HCT116 (cell line): ENCODE results near the gene CPEB1. TPM values are rescaled to one million over a fixed set of nuclear protein-coding genes. Genes with fewer than 3 reads are reported as not detected.

Experiments
- ATAC-seq: fragments of 200-7000 bp; cut with Tn5 transposase; 2 replicates; pipeline ENCODE4 v1.9.1; 2020; ENCODE audit warnings: mild to moderate bottlenecking, moderate library complexity
- BruUV-seq: library from RNA; stranded (reverse); fragments of 400-500 nt; replicated peaks from 2 replicates; lab custom pipeline; 2021; lab: Mats Ljungman, UMichigan
- CTCF ChIA-PET: fragments of 300-600 bp; sonication (Branson Sonifier 250); formaldehyde crosslinking; loops from one replicate; lab custom pipeline; 2021; ENCODE audit warnings: antibody characterized with exemption; lab: Charles Lee
- POLR2A ChIA-PET: fragments of 300-600, 350-600 bp; sonication (Branson Sonifier 250); formaldehyde crosslinking; loops from one replicate; lab custom pipeline; 2021; ENCODE audit warnings: antibody characterized with exemption; lab: Charles Lee
- RAD21 ChIA-PET, 2 experiments: fragments of 300-600 bp; sonication (Branson Sonifier 250); formaldehyde crosslinking; loops; one replicate each; lab custom pipeline; 2023; ENCODE audit warnings: low total read pairs in 2 of 2; ENCODE audit not compliant: uncharacterized antibody in 2 of 2, unreplicated experiment in 2 of 2, low non-redundant PET in 1 of 2; lab: Charles Lee
- DNase-seq: peaks from one replicate; pipeline ENCODE4 v3.0.0-alpha.2; 2010; ENCODE audit warnings: low read depth, low spot score
- H2AFZ ChIP-seq: fragments of 200-600 bp; shearing (Covaris generic), sonication (generic); 2 replicates; pipeline ENCODE4 v1.6.1; 2017; ENCODE audit warnings: low read depth, mixed run types, mixed read lengths, antibody characterized with exemption, low read length; ENCODE audit not compliant: poor library complexity, severe bottlenecking
- H3K27ac ChIP-seq: 2 replicates; pipeline ENCODE4 v1.5.1; 2012; ENCODE audit warnings: low read depth, low read length
- H3K27me3 ChIP-seq: fragments of 200-600 bp; sonication (generic); 2 replicates; pipeline ENCODE4 v1.6.1; 2016; ENCODE audit warnings: mixed run types, low read length, mixed read lengths; ENCODE audit not compliant: insufficient read depth
- H3K36me3 ChIP-seq, 2 experiments: fragments of 200-500 bp in 1 of 2; fragments of 200-600 bp in 1 of 2; sonication (Bioruptor generic) in 1 of 2; sonication (generic) in 1 of 2; 2 replicates each; pipeline versions ENCODE4 v1.5.1 to v1.6.1; 2014 to 2016; ENCODE audit warnings: low read length in 2 of 2, inconsistent platforms in 1 of 2, mixed read lengths in 1 of 2, mixed run types in 1 of 2; ENCODE audit not compliant: insufficient read depth in 2 of 2, control insufficient read depth in 1 of 2
- H3K4me1 ChIP-seq, 2 experiments: fragments of 200-600 bp in 1 of 2; sonication (generic) in 1 of 2; 2 replicates each; pipeline versions ENCODE4 v1.5.1 to v1.6.1; 2012 to 2017; ENCODE audit warnings: low read length in 2 of 2, inconsistent platforms in 1 of 2, mild to moderate bottlenecking in 1 of 2, mixed read lengths in 1 of 2, mixed run types in 1 of 2, moderate library complexity in 1 of 2; ENCODE audit not compliant: insufficient read depth in 2 of 2, control insufficient read depth in 1 of 2
- H3K4me2 ChIP-seq: fragments of 200-600 bp; sonication (generic); 2 replicates; pipeline ENCODE4 v1.6.1; 2017; ENCODE audit warnings: mixed run types, low read length, mixed read lengths
- H3K4me3 ChIP-seq, 2 experiments: fragments of 200-600 bp in 1 of 2; sonication (generic) in 1 of 2; replicated peaks in 1 of 2; 2 replicates each; pipeline ENCODE4 v1.5.1; 2011 to 2016; ENCODE audit warnings: low read length in 2 of 2, control low read depth in 1 of 2, low read depth in 1 of 2, mild to moderate bottlenecking in 1 of 2, mixed read lengths in 1 of 2, mixed run types in 1 of 2
- H3K79me2 ChIP-seq: fragments of 200-600 bp; sonication (generic); 2 replicates; pipeline ENCODE4 v1.6.1; 2017; ENCODE audit warnings: mild to moderate bottlenecking, mixed run types, low read length, moderate library complexity, mixed read lengths; ENCODE audit not compliant: insufficient read depth
- H3K9ac ChIP-seq: fragments of 200-600 bp; sonication (generic); 2 replicates; pipeline ENCODE4 v1.6.1; 2016; ENCODE audit warnings: low read length, mixed read lengths
- H3K9me2 ChIP-seq: fragments of 200-600 bp; sonication (generic), shearing (Covaris generic); 2 replicates; pipeline ENCODE4 v1.6.1; 2017; ENCODE audit warnings: mixed run types, mild to moderate bottlenecking, moderate library complexity; ENCODE audit not compliant: insufficient read depth
- H3K9me3 ChIP-seq, 2 experiments: fragments of 200-500 bp in 1 of 2; fragments of 200-600 bp in 1 of 2; sonication (Bioruptor generic) in 1 of 2; sonication (generic) in 1 of 2; 2 replicates each; pipeline ENCODE4 v1.6.1; 2014 to 2017; ENCODE audit warnings: low read length in 2 of 2, mixed read lengths in 2 of 2, inconsistent platforms in 1 of 2, low read depth in 1 of 2, mild to moderate bottlenecking in 1 of 2, mixed run types in 1 of 2, moderate library complexity in 1 of 2; ENCODE audit not compliant: control insufficient read depth in 1 of 2, insufficient read depth in 1 of 2
- H4K20me1 ChIP-seq: fragments of 200-600 bp; sonication (generic), shearing (Covaris generic); 2 replicates; pipeline ENCODE4 v1.6.1; 2017; ENCODE audit warnings: mixed run types, mild to moderate bottlenecking, moderate library complexity; ENCODE audit not compliant: insufficient read depth
- ATF3 ChIP-seq: IDR thresholded peaks from 2 replicates; pipeline ENCODE4 v1.6.1; 2012
- CBX3 ChIP-seq: IDR thresholded peaks from 2 replicates; pipeline ENCODE4 v1.6.1; 2012; ENCODE audit warnings: low read depth
- CEBPB ChIP-seq: IDR thresholded peaks from 2 replicates; pipeline ENCODE4 v1.6.1; 2012; ENCODE audit warnings: low read depth
- CTCF ChIP-seq, 3 experiments: fragments of 200-600 bp in 1 of 3; sonication (generic) in 1 of 3; IDR thresholded peaks in 2 of 3; conservative IDR thresholded peaks in 1 of 3; 2 replicates each; pipeline ENCODE4 v1.5.1; 2012 to 2017; ENCODE audit warnings: low read depth in 2 of 3, low read length in 2 of 3, antibody characterized with exemption in 1 of 3, borderline replicate concordance in 1 of 3, control low read depth in 1 of 3, mild to moderate bottlenecking in 1 of 3, mixed read lengths in 1 of 3, mixed run types in 1 of 3, moderate library complexity in 1 of 3; ENCODE audit not compliant: insufficient read depth in 1 of 3
- ELF1 ChIP-seq: IDR thresholded peaks from 2 replicates; pipeline ENCODE4 v1.6.1; 2012; ENCODE audit warnings: low read depth, borderline replicate concordance
- EZH2 ChIP-seq: fragments of 200-600 bp; sonication (generic); IDR thresholded peaks from 2 replicates; pipeline ENCODE4 v1.6.1; 2017; ENCODE audit warnings: antibody characterized with exemption, mixed run types
- EZH2phosphoT487 ChIP-seq: fragments of 200-600 bp; IDR thresholded peaks from 2 replicates; pipeline ENCODE4 v1.6.1; 2018; ENCODE audit warnings: antibody characterized with exemption, borderline replicate concordance
- FOSL1 ChIP-seq: IDR thresholded peaks from 2 replicates; pipeline ENCODE4 v1.6.1; 2012; ENCODE audit warnings: low read depth
- RAD21 ChIP-seq: IDR thresholded peaks from 2 replicates; pipeline ENCODE4 v1.6.1; 2012; ENCODE audit warnings: low read depth, mild to moderate bottlenecking
- SIN3A ChIP-seq: IDR thresholded peaks from 2 replicates; pipeline ENCODE4 v1.6.1; 2012; ENCODE audit warnings: low read depth
- SP1 ChIP-seq: IDR thresholded peaks from 2 replicates; pipeline ENCODE4 v1.6.1; 2012; ENCODE audit warnings: low read depth
- SRF ChIP-seq: IDR thresholded peaks from 2 replicates; pipeline ENCODE4 v1.6.1; 2012; ENCODE audit warnings: low read depth
- ZNF274 ChIP-seq: fragments of 200-500 bp; sonication (Bioruptor generic); IDR thresholded peaks from 2 replicates; pipeline ENCODE4 v1.6.1; 2014; ENCODE audit warnings: mild to moderate bottlenecking, low read depth, low read length, inconsistent platforms
- intact Hi-C: fragments of 100-400 bp; cut with micrococcal nuclease; formaldehyde crosslinking; loops from 2 replicates; pipeline ENCODE4 v1.10.0; 2022
- total RNA-seq: library from RNA; stranded (reverse); gene quantifications from one replicate; pipeline ENCODE4 v1.2.1, GENCODE V29; 2021; ENCODE audit not compliant: unreplicated experiment
- TF ChIP-seq, protein P1 (sequence below): IDR thresholded peaks from 2 replicates; pipeline ENCODE4 v1.6.1; 2011; ENCODE audit warnings: mild to moderate bottlenecking, low read length, moderate library complexity; ENCODE audit not compliant: insufficient replicate concordance; ENCODE audit errors: extremely low read depth

The CPEB1 gene
- total RNA-seq, 1 experiment from 2014 or later = not detected

- ChIA-PET POLR2A (no interaction called here), RAD21 (no interaction called here), CTCF (no interaction called here)
- H3K79me2 ChIP-seq = no peaks in the 10 kb centered on the region
- TF ChIP-seq RAD21 (no peak), EZH2 (no peak), ZNF274 (no peak)
- no peak overlapping the region for H3K9ac ChIP-seq
- H3K27ac ChIP-seq = no peak overlapping the region
- no peaks in the 10 kb centered on the region for H3K9me2 ChIP-seq
- H3K4me1 ChIP-seq = peaks cover 0 to 3% of the 10 kb centered on the region in 2 experiments; a peak in 1 of 4 replicates
- no peaks in the 10 kb centered on the region for H3K9me3 ChIP-seq
- no peaks in the 10 kb centered on the region for H4K20me1 ChIP-seq
- no TSS peak for BruUV-seq
- no peak overlapping the region for H2AFZ ChIP-seq
- H3K27me3 ChIP-seq = peaks cover 10% of the 10 kb centered on the region
- no peak for ATAC-seq
- H3K36me3 ChIP-seq = no peaks in the 10 kb centered on the region
- no peak overlapping the region for H3K4me2 ChIP-seq
- H3K4me3 ChIP-seq = no peak overlapping the region
- intact Hi-C loops = no loop called here
- DNase-seq = no peak
These were observed 90.7 kb downstream of the CPEB1 start for GRCh38 chr15:82556315-82557035.

DNA sequence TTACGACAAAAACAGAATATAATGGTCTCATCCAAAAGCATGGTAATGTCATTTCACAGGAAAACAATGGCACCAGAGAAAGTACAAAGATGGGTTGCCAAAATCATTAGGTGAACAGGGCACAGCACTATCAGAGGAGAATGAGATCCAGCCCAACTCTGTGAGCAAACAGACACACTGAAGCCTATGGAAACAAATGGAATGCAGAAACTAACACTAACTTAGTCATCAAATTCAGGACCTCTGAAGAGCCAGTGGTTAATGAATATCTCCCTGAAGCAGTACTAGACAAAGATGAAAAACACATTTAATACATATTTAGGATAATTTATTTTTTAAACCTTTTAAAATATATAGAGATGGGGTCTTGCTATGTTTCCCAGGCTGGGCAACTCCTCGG is 92.3 kb downstream of the CPEB1 start:
- no peak overlapping the region for H3K4me2 ChIP-seq
- TF ChIP-seq SP1 (no peak), CTCF (IDR thresholded peaks at IDR 0.05 in 2 of 3, conservative IDR thresholded peaks at IDR 0.05 in 1 of 3; ENCODE audit: borderline replicate concordance in 1 of 3, insufficient read depth in 1 of 3, low read depth in 2 of 3, low read length in 2 of 3) (no peak), SIN3A (no peak), EZH2phosphoT487 (no peak), FOSL1 (no peak), ELF1 (no peak), CEBPB (no peak), CBX3 (no peak), ATF3 (no peak), SRF (no peak)
- TF ChIP-seq, protein P1, sequence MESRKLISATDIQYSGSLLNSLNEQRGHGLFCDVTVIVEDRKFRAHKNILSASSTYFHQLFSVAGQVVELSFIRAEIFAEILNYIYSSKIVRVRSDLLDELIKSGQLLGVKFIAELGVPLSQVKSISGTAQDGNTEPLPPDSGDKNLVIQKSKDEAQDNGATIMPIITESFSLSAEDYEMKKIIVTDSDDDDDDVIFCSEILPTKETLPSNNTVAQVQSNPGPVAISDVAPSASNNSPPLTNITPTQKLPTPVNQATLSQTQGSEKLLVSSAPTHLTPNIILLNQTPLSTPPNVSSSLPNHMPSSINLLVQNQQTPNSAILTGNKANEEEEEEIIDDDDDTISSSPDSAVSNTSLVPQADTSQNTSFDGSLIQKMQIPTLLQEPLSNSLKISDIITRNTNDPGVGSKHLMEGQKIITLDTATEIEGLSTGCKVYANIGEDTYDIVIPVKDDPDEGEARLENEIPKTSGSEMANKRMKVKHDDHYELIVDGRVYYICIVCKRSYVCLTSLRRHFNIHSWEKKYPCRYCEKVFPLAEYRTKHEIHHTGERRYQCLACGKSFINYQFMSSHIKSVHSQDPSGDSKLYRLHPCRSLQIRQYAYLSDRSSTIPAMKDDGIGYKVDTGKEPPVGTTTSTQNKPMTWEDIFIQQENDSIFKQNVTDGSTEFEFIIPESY = no peak
- TF ChIP-seq, all 23 proteins: peak for 0
- ChIA-PET RAD21 (no interaction called here), CTCF (no interaction called here), POLR2A (no interaction called here)
- Histone ChIP-seq H2AFZ (no peak overlapping the region), H3K27ac (no peak overlapping the region), H3K36me3 (no peaks in the 10 kb centered on the region), H3K4me3 (no peak overlapping the region), H3K9ac (no peak overlapping the region), H3K9me3 (no peaks in the 10 kb centered on the region), H3K4me1 (peaks cover 0 to 3% of the 10 kb centered on the region in 2 experiments; a peak in 1 of 4 replicates), H3K9me2 (no peaks in the 10 kb centered on the region), H3K79me2 (no peaks in the 10 kb centered on the region), H4K20me1 (no peaks in the 10 kb centered on the region), H3K27me3 (peaks cover 14% of the 10 kb centered on the region)
- no peak for ATAC-seq
- BruUV-seq = no TSS peak
- DNase-seq = no peak
- intact Hi-C loops = no loop called here
